ENCODE measurements around the gene CEP192.

Gene CEP192

GRCh38 chr18:12990967-12991820 lies at the start of gene CEP192:
Gene CEP192 (plus strand): TSS chr18:12991362. CDS start chr18:12999425, 8,063 bp downstream.
- Histone ChIP-seq H3K36me3 (ENCODE audit: insufficient read depth, low read length) (peaks cover 30% of the 10 kb centered on the region), H3K4me2 (ENCODE audit: low read length) (peak within 1 kb of the TSS; percentile 99), H3K9me3 (ENCODE audit: low read length) (no peaks in the 10 kb centered on the region), H3K4me3 (ENCODE audit: low read depth, low read length, poor library complexity, severe bottlenecking) (peak within 1 kb of the TSS; percentile 95), H3K79me2 (ENCODE audit: insufficient read depth, low read length) (peaks cover 48% of the 10 kb centered on the region), H4K20me1 (ENCODE audit: insufficient read depth, low read length) (no peaks in the 10 kb centered on the region), H2AFZ (ENCODE audit: low read length) (peak within 1 kb of the TSS; percentile 17; the same call in 1 of the 2 replicates), H3K9me2 (ENCODE audit: low read depth, low read length) (no peaks in the 10 kb centered on the region), H3K4me1 (ENCODE audit: insufficient read depth, low read length, severe bottlenecking) (peaks cover 42% of the 10 kb centered on the region), H3F3A (ENCODE audit: insufficient read depth, low read length) (0 out of 2 replicates have a peak, but pooled peaks cover 3% of the 10 kb centered on the region), H3K27me3 (ENCODE audit: insufficient read depth, low read length) (no peaks in the 10 kb centered on the region), H3K9ac (ENCODE audit: low read length) (peak within 1 kb of the TSS; percentile 93), H3K27ac (ENCODE audit: low read depth, low read length, poor library complexity, severe bottlenecking) (peak within 1 kb of the TSS; percentile 86)
- TF ChIP-seq EZH2 (IDR thresholded peaks at IDR 0.05; ENCODE audit: borderline replicate concordance, low read length): no peak
- peak; percentile 50; the same call in 1 of the 2 replicates for TF ChIP-seq CTCF (IDR thresholded peaks at IDR 0.05; ENCODE audit: low read length)

- Histone ChIP-seq H3K36me3 (ENCODE audit: insufficient read depth, low read length) (no peaks in the 10 kb centered on the region; the same call in 1 of the 2 replicates), H2AFZ (ENCODE audit: low read length) (no peak overlapping the region), H3K79me2 (ENCODE audit: insufficient read depth, low read length) (no peaks in the 10 kb centered on the region), H3K27ac (ENCODE audit: low read depth, low read length, poor library complexity, severe bottlenecking) (no peak overlapping the region), H3F3A (ENCODE audit: insufficient read depth, low read length) (no peaks in the 10 kb centered on the region), H3K4me3 (ENCODE audit: low read depth, low read length, poor library complexity, severe bottlenecking) (no peak overlapping the region), H3K9me2 (ENCODE audit: low read depth, low read length) (no peaks in the 10 kb centered on the region), H3K9ac (ENCODE audit: low read length) (no peak overlapping the region), H3K9me3 (ENCODE audit: low read length) (no peaks in the 10 kb centered on the region), H4K20me1 (ENCODE audit: insufficient read depth, low read length) (no peaks in the 10 kb centered on the region), H3K4me2 (ENCODE audit: low read length) (no peak overlapping the region), H3K27me3 (ENCODE audit: insufficient read depth, low read length) (no peaks in the 10 kb centered on the region), H3K4me1 (ENCODE audit: insufficient read depth, low read length, severe bottlenecking) (peaks cover 19% of the 10 kb centered on the region)
- TF ChIP-seq EZH2 (IDR thresholded peaks at IDR 0.05; ENCODE audit: borderline replicate concordance, low read length): no peak
- TF ChIP-seq CTCF (IDR thresholded peaks at IDR 0.05; ENCODE audit: low read length): no peak
Observed at GRCh38 chr18:12943215-12943614, 47.9 kb upstream of the CEP192 start.

- Histone ChIP-seq H4K20me1 (ENCODE audit: insufficient read depth, low read length) (no peaks in the 10 kb centered on the region), H3K9me2 (ENCODE audit: low read depth, low read length) (no peaks in the 10 kb centered on the region), H3K4me3 (ENCODE audit: low read depth, low read length, poor library complexity, severe bottlenecking) (no peak overlapping the region), H2AFZ (ENCODE audit: low read length) (no peak overlapping the region), H3K36me3 (ENCODE audit: insufficient read depth, low read length) (peaks cover 11% of the 10 kb centered on the region), H3K27ac (ENCODE audit: low read depth, low read length, poor library complexity, severe bottlenecking) (no peak overlapping the region), H3F3A (ENCODE audit: insufficient read depth, low read length) (no peaks in the 10 kb centered on the region), H3K4me1 (ENCODE audit: insufficient read depth, low read length, severe bottlenecking) (peaks cover 21% of the 10 kb centered on the region), H3K79me2 (ENCODE audit: insufficient read depth, low read length) (peaks cover 10% of the 10 kb centered on the region), H3K27me3 (ENCODE audit: insufficient read depth, low read length) (no peaks in the 10 kb centered on the region), H3K9me3 (ENCODE audit: low read length) (no peaks in the 10 kb centered on the region), H3K4me2 (ENCODE audit: low read length) (no peak overlapping the region), H3K9ac (ENCODE audit: low read length) (no peak overlapping the region)
- TF ChIP-seq CTCF (IDR thresholded peaks at IDR 0.05; ENCODE audit: low read length) (no peak), EZH2 (IDR thresholded peaks at IDR 0.05; ENCODE audit: borderline replicate concordance, low read length) (no peak)
Observed at GRCh38 chr18:12944709-12945108, 46.5 kb upstream of the CEP192 start.
